K562 (cell line): ENCODE results near the gene ZNF593OS. TPM values are rescaled to one million over a fixed set of nuclear protein-coding genes. Genes with fewer than 3 reads are reported as not detected.
A peak's percentile ranks its signal among the peaks of the same experiment; 100 is the strongest.

Experiments used
- ATAC-seq: fragments of 200-7000 bp; cut with Tn5 transposase; 3 replicates; pipeline ENCODE4 v1.9.1; 2020; ENCODE audit warnings: moderate library complexity
- BruUV-seq: library from RNA; stranded (reverse); fragments of 400-500 nt; replicated peaks from 2 replicates; lab custom pipeline; 2021; lab: Mats Ljungman, UMichigan
- CTCF ChIA-PET: fragments of 300-600 bp; formaldehyde crosslinking; extraction: SDS; loops from one replicate; lab custom pipeline; 2021; ENCODE audit warnings: low intra/inter-chr PET ratio; lab: Yijun Ruan, JAX
- POLR2A ChIA-PET: fragments of 300-600, 350-650 bp; sonication (Branson Sonifier 250); formaldehyde crosslinking; extraction: SDS; loops from one replicate; lab custom pipeline; 2021; ENCODE audit warnings: antibody characterized with exemption, inconsistent platforms; lab: Yijun Ruan, JAX
- DNase-seq, 4 experiments: peaks; one replicate each; pipeline versions ENCODE4 v3.0.0 to v3.0.0-alpha.2; 2011 to 2018; ENCODE audit warnings: low spot score in 3 of 4, mixed read lengths in 3 of 4; ENCODE audit errors: extremely low read depth in 1 of 4
- FAIRE-seq: peaks from 2 replicates; lab custom pipeline; 2011; peaks lifted over from hg19 to GRCh38; lab: Jason Lieb, UNC
- H2AFZ ChIP-seq: 2 replicates; pipeline ENCODE4 v1.6.0; 2011; ENCODE audit warnings: low read depth, low read length, control low read depth, inconsistent platforms
- H3K27ac ChIP-seq: fragments of 200-600 bp; 3 replicates; pipeline ENCODE4 v1.8.0; 2011; ENCODE audit warnings: low read depth, mild to moderate bottlenecking, control low read depth, inconsistent platforms, low read length, moderate library complexity, mixed read lengths; ENCODE audit errors: extremely low read depth
- H3K27me3 ChIP-seq, 2 experiments: fragments of 300-600 bp in 1 of 2; 2 replicates in 1 of 2; 3 replicates in 1 of 2; pipeline versions ENCODE4 v1.6.0 to v1.8.0; 2011; ENCODE audit warnings: inconsistent platforms in 2 of 2, low read length in 2 of 2, mild to moderate bottlenecking in 1 of 2, mixed read lengths in 1 of 2, moderate library complexity in 1 of 2; ENCODE audit not compliant: control insufficient read depth in 2 of 2, insufficient read depth in 2 of 2
- H3K36me3 ChIP-seq: fragments of 300-600 bp; 3 replicates; pipeline ENCODE4 v1.8.0; 2011; ENCODE audit warnings: mild to moderate bottlenecking, low read length, inconsistent platforms; ENCODE audit not compliant: control insufficient read depth, insufficient read depth
- H3K4me1 ChIP-seq, 2 experiments: fragments of 200-600 bp in 1 of 2; replicated peaks in 1 of 2; 2 replicates in 1 of 2; 3 replicates in 1 of 2; pipeline versions ENCODE4 v1.5.1 to v1.8.0; 2011; ENCODE audit warnings: inconsistent platforms in 2 of 2, low read length in 2 of 2, mild to moderate bottlenecking in 1 of 2, mixed read lengths in 1 of 2, moderate library complexity in 1 of 2; ENCODE audit not compliant: control insufficient read depth in 2 of 2, insufficient read depth in 2 of 2
- H3K4me2 ChIP-seq: 2 replicates; pipeline ENCODE4 v1.6.1; 2011; ENCODE audit warnings: low read length, control low read depth, inconsistent platforms, mixed read lengths; ENCODE audit not compliant: insufficient read depth
- H3K4me3 ChIP-seq: fragments of 200-600 bp; sonication (generic), shearing (Covaris generic); 2 replicates; pipeline ENCODE4 v1.5.1; 2016; ENCODE audit warnings: control low read depth, inconsistent platforms
- H3K79me2 ChIP-seq: fragments of 200-600 bp; 3 replicates; pipeline ENCODE4 v1.8.0; 2011; ENCODE audit warnings: low read length, inconsistent platforms; ENCODE audit not compliant: control insufficient read depth, insufficient read depth
- H3K9ac ChIP-seq, 2 experiments: 2 replicates each; pipeline versions ENCODE4 v1.6.0 to v1.6.1; 2011; ENCODE audit warnings: low read depth in 2 of 2, low read length in 2 of 2, control low read depth in 1 of 2, inconsistent platforms in 1 of 2, mild to moderate bottlenecking in 1 of 2, mixed read lengths in 1 of 2; ENCODE audit not compliant: insufficient read depth in 1 of 2
- H3K9me1 ChIP-seq: one replicate; pipeline ENCODE4 v1.6.0; 2011; ENCODE audit warnings: inconsistent platforms, mild to moderate bottlenecking, low read length, moderate library complexity; ENCODE audit not compliant: control insufficient read depth, insufficient read depth
- H3K9me3 ChIP-seq: replicated peaks from 2 replicates; pipeline ENCODE4 v1.5.1; 2011; ENCODE audit warnings: low read depth, low read length, inconsistent platforms; ENCODE audit not compliant: control insufficient read depth, insufficient read depth
- H4K20me1 ChIP-seq: replicated peaks from 2 replicates; pipeline ENCODE4 v1.6.1; 2011; ENCODE audit warnings: low read length, inconsistent platforms, mixed read lengths; ENCODE audit not compliant: control insufficient read depth, insufficient read depth
- ARID2 ChIP-seq: fragments of 450-650 bp; IDR thresholded peaks from 2 replicates; pipeline ENCODE4 v1.6.1; 2017; ENCODE audit warnings: antibody characterized with exemption, mild to moderate bottlenecking
- BCOR ChIP-seq: fragments of 450-650 bp; IDR thresholded peaks from 2 replicates; pipeline ENCODE4 v1.6.1; 2016
- ESRRB ChIP-seq: fragments of 250-450 bp; sonication (Bioruptor Pico); IDR thresholded peaks from 2 replicates; pipeline ENCODE4 v1.5.0; 2020; ENCODE audit warnings: mild to moderate bottlenecking, moderate library complexity, borderline replicate concordance
- HCFC1 ChIP-seq: IDR thresholded peaks from 2 replicates; pipeline ENCODE4 v1.6.1; 2012; ENCODE audit warnings: low read depth, low read length, improper control_type of control experiment
- KDM1A ChIP-seq, 2 experiments: fragments of 450-650 bp; IDR thresholded peaks; 2 replicates each; pipeline ENCODE4 v1.6.1; 2016; ENCODE audit warnings: mild to moderate bottlenecking in 2 of 2
- L3MBTL2 ChIP-seq: fragments of 450-650 bp; IDR thresholded peaks from 2 replicates; pipeline ENCODE4 v1.6.1; 2016; ENCODE audit warnings: mild to moderate bottlenecking, moderate library complexity
- RBM25 ChIP-seq: fragments of 200-400 bp; formaldehyde crosslinking; IDR thresholded peaks from 2 replicates; pipeline ENCODE4 v1.6.1; 2018; ENCODE audit warnings: low read length, low read depth, moderate library complexity; ENCODE audit not compliant: severe bottlenecking
- SOX6 ChIP-seq: fragments of 450-650 bp; IDR thresholded peaks from 2 replicates; pipeline ENCODE4 v1.6.1; 2014; ENCODE audit warnings: mild to moderate bottlenecking
- ZNF165 ChIP-seq: fragments of 250-450 bp; sonication (Bioruptor Pico); IDR thresholded peaks from 2 replicates; pipeline ENCODE4 v1.4.0; 2020; ENCODE audit warnings: borderline replicate concordance
- WGBS: fragments of 100-300 bp; shearing (Covaris generic); methylation state at CpG from one replicate; pipeline ENCODE4 v1.1.6; 2016; ENCODE audit warnings: low coverage, mixed read lengths; ENCODE audit not compliant: insufficient coverage; ENCODE audit errors: missing lambda C conversion rate; 5-methylcytosine and 5-hydroxymethylcytosine counted together
- in situ Hi-C: fragments of 300-500 bp; cut with MboI; formaldehyde crosslinking; loops from 4 replicates; pipeline ENCODE4 v1.15.0; 2018; ENCODE audit warnings: inconsistent platforms, mixed read lengths
- intact Hi-C: fragments of 100-400 bp; cut with micrococcal nuclease; formaldehyde crosslinking; loops from 2 replicates; pipeline ENCODE4 v1.14.2; 2022
- polyA plus RNA-seq, 8 experiments: library from polyadenylated mRNA; depleted of rRNA in 4 of 8; stranded (reverse) in 5 of 8; unstranded in 3 of 8; fragments of >200 nt; fragmentation: Nextera tagmentation in 2 of 8; fragmentation: Illumina TruSeq in 1 of 8; extraction: Ambion mirVana in 2 of 8; extraction: Trizol in 1 of 8; gene quantifications; 2 replicates each; pipeline versions ENCODE4 v1.2.1 to v1.2.3, GENCODE V29; 2011 to 2014; ENCODE audit warnings: inconsistent platforms in 1 of 8, missing spikeins in 1 of 8
- total RNA-seq, 7 experiments: library from RNA; depleted of rRNA in 6 of 7; stranded (reverse); fragments of >200 nt in 6 of 7; fragmentation: Illumina TruSeq in 2 of 7; extraction: Trizol in 2 of 7; gene quantifications; 2 replicates each; pipeline versions ENCODE4 v1.2.1 to v1.2.3, GENCODE V29; 2011 to 2021; ENCODE audit warnings: low replicate concordance in 1 of 7
- TF ChIP-seq, protein P1 (sequence below): fragments of 250-450 bp; sonication (Bioruptor Pico); IDR thresholded peaks from 2 replicates; pipeline ENCODE4 v1.8.0; 2021; ENCODE audit warnings: borderline replicate concordance, mild to moderate bottlenecking, moderate library complexity; ENCODE audit not compliant: poor library complexity, severe bottlenecking
- TF ChIP-seq, protein P2 (sequence below): sonication (generic); formaldehyde crosslinking; IDR thresholded peaks from 2 replicates; pipeline ENCODE4 v1.4.0; 2020; ENCODE audit warnings: mild to moderate bottlenecking, missing genetic modification reagents

Gene ZNF593OS
- total and polyA plus RNA-seq, 9 of the 15 experiments (the other 6 are each of a cell fraction or from before 2014, with no cell fraction given) = 0.24 to 0.27 TPM; not detected in 7

DNA sequence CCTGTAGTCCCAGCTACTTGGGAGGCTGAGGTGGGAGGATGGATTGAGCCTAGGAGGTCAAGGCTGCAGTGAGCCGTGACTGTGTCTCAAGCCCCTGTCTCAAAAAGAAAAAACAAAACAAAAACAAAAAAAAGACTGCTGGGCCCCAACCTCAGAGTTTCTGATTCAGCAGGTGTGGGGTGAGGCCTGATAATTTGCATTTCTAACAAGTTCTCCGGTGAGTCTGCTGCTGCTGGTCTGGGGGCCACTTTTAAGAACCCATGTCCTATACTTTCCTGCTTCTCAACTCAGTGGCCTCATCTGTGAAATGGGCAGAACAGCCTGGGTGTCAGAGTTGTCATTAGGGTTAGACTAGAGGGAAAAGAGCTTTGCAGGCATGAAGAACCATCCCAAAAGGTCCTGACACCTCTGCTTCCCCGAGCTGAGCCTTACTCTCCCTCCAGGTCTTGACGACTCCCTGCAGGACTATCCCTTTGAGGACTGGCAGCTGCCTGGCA lies 8.4 kb upstream of the ZNF593OS start:
- H2AFZ ChIP-seq = no peak overlapping the region
- H3K4me2 ChIP-seq = no peak overlapping the region
- ATAC-seq (no peak), DNase-seq (no peak), FAIRE-seq (no peak)
- in situ Hi-C loops = no loop called here
- no peaks in the 10 kb centered on the region for H4K20me1 ChIP-seq
- H3K79me2 ChIP-seq = no peaks in the 10 kb centered on the region
- POLR2A ChIA-PET = interaction anchor here (0.6 to 2.1 kb wide), 5 partner anchors 10 to 182 kb away, joined by 3 to 8 read pairs (median 4); partner anchors contain the start of gene ZNF593
- no TSS peak for BruUV-seq
- CTCF ChIA-PET = no interaction called here
- H3K27ac ChIP-seq = no peak overlapping the region
- TF ChIP-seq KDM1A (IDR thresholded peaks at IDR 0.05) (peak; percentile 47 to 61), BCOR (peak; percentile 76), HCFC1 (no peak), ESRRB (CRISPR knock-in tag) (no peak), SOX6 (no peak), ZNF165 (CRISPR knock-in tag) (no peak), L3MBTL2 (no peak), RBM25 (peak; percentile 81), ARID2 (no peak)
- TF ChIP-seq, protein P1, sequence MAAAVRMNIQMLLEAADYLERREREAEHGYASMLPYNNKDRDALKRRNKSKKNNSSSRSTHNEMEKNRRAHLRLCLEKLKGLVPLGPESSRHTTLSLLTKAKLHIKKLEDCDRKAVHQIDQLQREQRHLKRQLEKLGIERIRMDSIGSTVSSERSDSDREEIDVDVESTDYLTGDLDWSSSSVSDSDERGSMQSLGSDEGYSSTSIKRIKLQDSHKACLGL (CRISPR knock-in tag) = no peak
- TF ChIP-seq, protein P2, sequence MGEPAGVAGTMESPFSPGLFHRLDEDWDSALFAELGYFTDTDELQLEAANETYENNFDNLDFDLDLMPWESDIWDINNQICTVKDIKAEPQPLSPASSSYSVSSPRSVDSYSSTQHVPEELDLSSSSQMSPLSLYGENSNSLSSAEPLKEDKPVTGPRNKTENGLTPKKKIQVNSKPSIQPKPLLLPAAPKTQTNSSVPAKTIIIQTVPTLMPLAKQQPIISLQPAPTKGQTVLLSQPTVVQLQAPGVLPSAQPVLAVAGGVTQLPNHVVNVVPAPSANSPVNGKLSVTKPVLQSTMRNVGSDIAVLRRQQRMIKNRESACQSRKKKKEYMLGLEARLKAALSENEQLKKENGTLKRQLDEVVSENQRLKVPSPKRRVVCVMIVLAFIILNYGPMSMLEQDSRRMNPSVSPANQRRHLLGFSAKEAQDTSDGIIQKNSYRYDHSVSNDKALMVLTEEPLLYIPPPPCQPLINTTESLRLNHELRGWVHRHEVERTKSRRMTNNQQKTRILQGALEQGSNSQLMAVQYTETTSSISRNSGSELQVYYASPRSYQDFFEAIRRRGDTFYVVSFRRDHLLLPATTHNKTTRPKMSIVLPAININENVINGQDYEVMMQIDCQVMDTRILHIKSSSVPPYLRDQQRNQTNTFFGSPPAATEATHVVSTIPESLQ (CRISPR knock-in tag) = no peak
- peak overlapping the region in 1 of 2 experiments; percentile 75; a peak in 2 of 4 replicates for H3K9ac ChIP-seq
- no peaks in the 10 kb centered on the region for H3K27me3 ChIP-seq
- 28% methylated on average over 4 of the region's 4 CpGs for WGBS
- no peak overlapping the region for H3K4me3 ChIP-seq
- no peaks in the 10 kb centered on the region for H3K36me3 ChIP-seq
- no peaks in the 10 kb centered on the region for H3K9me3 ChIP-seq
- no peaks in the 10 kb centered on the region for H3K9me1 ChIP-seq
- peaks cover 17 to 31% of the 10 kb centered on the region in 2 experiments for H3K4me1 ChIP-seq
- intact Hi-C loops = no loop called here
